DMS114 treated with DMSO at 0.1 percent for 48 hours (cell line): ENCODE data around the gene MYO9B.

Experiments used
- DNase-seq: peaks from one replicate; lab custom pipeline; 2025; ENCODE audit not compliant: unreplicated experiment; lab: John Stamatoyannopoulos, UW

The MYO9B gene

GRCh38 chr19:17075035-17075863 is at the start of gene MYO9B, which contains the start of gene HAUS8:
Gene MYO9B, plus strand, starts transcription at chr19:17075777. Its CDS starts 25,941 bp downstream, at chr19:17101718.
Gene HAUS8, minus strand, starts transcription at chr19:17075452. Its CDS starts 30 bp downstream, at chr19:17075422.
- DNase-seq: peak; percentile 95

GRCh38 chr19:17025991-17026658 is 49.5 kb upstream of the MYO9B start:
- DNase-seq: no peak

GRCh38 chr19:17026706-17027534 is 48.7 kb upstream of the MYO9B start, which contains the start of gene CPAMD8:
Gene CPAMD8, minus strand, starts transcription at chr19:17026810. Its CDS starts 168 bp downstream, at chr19:17026642.
- no peak for DNase-seq

- DNase-seq: no peak
Measured at GRCh38 chr19:17027535-17027975, 48.0 kb upstream of the MYO9B start.

- no peak for DNase-seq
Measured at GRCh38 chr19:17031741-17032140, 43.8 kb upstream of the MYO9B start.

- no peak for DNase-seq
Measured at GRCh38 chr19:17035842-17036424, 39.6 kb upstream of the MYO9B start.

- DNase-seq: no peak
Measured at GRCh38 chr19:17036640-17037039, 38.9 kb upstream of the MYO9B start.

- DNase-seq: no peak
Measured at GRCh38 chr19:17037184-17037583, 38.4 kb upstream of the MYO9B start.

GRCh38 chr19:17037966-17038500 is 37.5 kb upstream of the MYO9B start:
- no peak for DNase-seq

GRCh38 chr19:17041976-17042375 is 33.6 kb upstream of the MYO9B start:
- DNase-seq: no peak

- DNase-seq: no peak
Measured at GRCh38 chr19:17043744-17044143, 31.8 kb upstream of the MYO9B start.

GRCh38 chr19:17045907-17046502 is 29.6 kb upstream of the MYO9B start:
- DNase-seq: no peak

- no peak for DNase-seq
Measured at GRCh38 chr19:17048885-17049453, 26.6 kb upstream of the MYO9B start.

- DNase-seq: no peak
Measured at GRCh38 chr19:17049711-17050280, 25.8 kb upstream of the MYO9B start.

GRCh38 chr19:17052439-17052838 is 23.1 kb upstream of the MYO9B start:
- peak; percentile 43 for DNase-seq

- no peak for DNase-seq
Measured at GRCh38 chr19:17054746-17055145, 20.8 kb upstream of the MYO9B start.

- no peak for DNase-seq
Measured at GRCh38 chr19:17055636-17056035, 19.9 kb upstream of the MYO9B start.

GRCh38 chr19:17058236-17058635 is 17.3 kb upstream of the MYO9B start:
- DNase-seq: peak; percentile 14

- DNase-seq: no peak
Measured at GRCh38 chr19:17060802-17061201, 14.8 kb upstream of the MYO9B start.
